Fibroblast of villous mesenchyme (primary cell): ENCODE results near the gene HFM1. TPM values are rescaled to one million over a fixed set of nuclear protein-coding genes. Genes with fewer than 3 reads are reported as not detected.
"Not testable (repeated sequence)": the region's sequence is repeated elsewhere in the genome, so short reads cannot be mapped to it uniquely, and the experiment has no call there.

Source experiments
- DNase-seq: peaks from one replicate; pipeline ENCODE4 v3.0.0-alpha.2; 2010; ENCODE audit warnings: low read depth
- H3K4me3 ChIP-seq: 2 replicates; pipeline ENCODE4 v1.5.1; 2011; ENCODE audit warnings: low read depth, mild to moderate bottlenecking, low read length
- CTCF ChIP-seq: IDR thresholded peaks from 2 replicates; pipeline ENCODE4 v1.5.1; 2012; ENCODE audit warnings: low read depth, mild to moderate bottlenecking, low read length; ENCODE audit not compliant: insufficient read depth
- total RNA-seq: library from RNA; depleted of rRNA; stranded (reverse); fragments of >200 nt; gene quantifications from 2 replicates; pipeline ENCODE4 v1.2.3, GENCODE V29; 2012

Gene HFM1
- total RNA-seq, 1 donor, result under 0.01 TPM

GRCh38 chr1:91398291-91398690 is 6.3 kb downstream of the HFM1 start:
- TF ChIP-seq CTCF, result no peak
- H3K4me3 ChIP-seq, result no peak overlapping the region
- DNase-seq, result no peak

GRCh38 chr1:91397605-91398004 is 7.0 kb downstream of the HFM1 start:
- no peak for DNase-seq
- TF ChIP-seq CTCF, result no peak
- H3K4me3 ChIP-seq, result no peak overlapping the region

- H3K4me3 ChIP-seq, result no peak overlapping the region
- TF ChIP-seq CTCF, result no peak
- no peak for DNase-seq
Measured at GRCh38 chr1:91393042-91393441, 11.6 kb downstream of the HFM1 start.

GRCh38 chr1:91386109-91386508 is 18.5 kb downstream of the HFM1 start:
- TF ChIP-seq CTCF, result no peak
- no peak overlapping the region for H3K4me3 ChIP-seq
- DNase-seq, result no peak

- no peak for TF ChIP-seq CTCF
- no peak overlapping the region for H3K4me3 ChIP-seq
- no peak for DNase-seq
Measured at GRCh38 chr1:91383456-91383855, 21.2 kb downstream of the HFM1 start.

GRCh38 chr1:91381844-91382243 is 22.8 kb downstream of the HFM1 start:
- TF ChIP-seq CTCF, result no peak
- no peak overlapping the region for H3K4me3 ChIP-seq
- DNase-seq, result no peak

- no peak overlapping the region for H3K4me3 ChIP-seq
- no peak for DNase-seq
- TF ChIP-seq CTCF, result no peak
Measured at GRCh38 chr1:91374086-91374485, 30.6 kb downstream of the HFM1 start.

GRCh38 chr1:91372230-91372629 is 32.4 kb downstream of the HFM1 start:
- DNase-seq, H3K4me3 ChIP-seq: not testable (repeated sequence)
